ENCODE results near the gene AK8. TPM values are rescaled to one million over a fixed set of nuclear protein-coding genes. Genes with fewer than 3 reads are reported as not detected.

AK8 gene
- total and polyA plus RNA-seq, 4 donors, result 0.07 to 0.26 (median 0.11) TPM

GRCh38 chr9:132795511-132796303 is 82.4 kb downstream of the AK8 start:
- Histone ChIP-seq H3K27ac (ENCODE audit: low read depth in 1 of 2, low read length in 2 of 2) (no peak overlapping the region), H3K4me3 (ENCODE audit: low read depth in 1 of 3, low read length in 3 of 3) (no peak overlapping the region), H3K9ac (ENCODE audit: low read depth in 1 of 2, low read length in 2 of 2) (no peak overlapping the region), H3K9me3 (ENCODE audit: control insufficient read depth in 4 of 4, low read length in 3 of 4) (no peaks in the 10 kb centered on the region), H3K27me3 (ENCODE audit: control insufficient read depth in 4 of 4, insufficient read depth in 4 of 4, low read length in 3 of 4) (no peaks in the 10 kb centered on the region), H3K36me3 (ENCODE audit: control insufficient read depth in 4 of 4, insufficient read depth in 3 of 4, low read depth in 1 of 4, low read length in 3 of 4) (no peaks in the 10 kb centered on the region), H3K4me1 (ENCODE audit: control insufficient read depth in 4 of 4, insufficient read depth in 4 of 4, low read length in 3 of 4) (peaks cover 0 to 3% (median 0%) of the 10 kb centered on the region in 4 donors)
- WGBS, result 94% methylated on average over 16 of the region's 16 CpGs
- TF ChIP-seq RXRA (IDR thresholded peaks at IDR 0.05), result no peak
- no peak for TF ChIP-seq HNF4A (conservative IDR thresholded peaks at IDR 0.05)
- TF ChIP-seq YY1 (IDR thresholded peaks at IDR 0.05), result no peak
- no peak for TF ChIP-seq REST (IDR thresholded peaks at IDR 0.05)
- TF ChIP-seq ZBTB33 (IDR thresholded peaks at IDR 0.05), result no peak
- peak; percentile 19 for DNase-seq (ENCODE audit: low spot score)

GRCh38 chr9:132794730-132795380 is 83.2 kb downstream of the AK8 start:
- TF ChIP-seq TAF1 (conservative IDR thresholded peaks at IDR 0.05) (no peak), RXRA (IDR thresholded peaks at IDR 0.05) (no peak), HNF4G (IDR thresholded peaks at IDR 0.05) (no peak), EGR1 (IDR thresholded peaks at IDR 0.05; ENCODE audit: low read depth in 2 of 2) (no peak), SP1 (IDR thresholded peaks at IDR 0.05) (no peak), RAD21 (IDR thresholded peaks at IDR 0.05) (no peak)
- H3K9me3 ChIP-seq (ENCODE audit: control insufficient read depth in 4 of 4, low read length in 3 of 4), result no peaks in the 10 kb centered on the region
- H3K9ac ChIP-seq (ENCODE audit: low read depth in 1 of 2, low read length in 2 of 2), result no peak overlapping the region
- H3K27me3 ChIP-seq (ENCODE audit: control insufficient read depth in 4 of 4, insufficient read depth in 4 of 4, low read length in 3 of 4), result no peaks in the 10 kb centered on the region
- H3K27ac ChIP-seq (ENCODE audit: low read depth in 1 of 2, low read length in 2 of 2), result no peak overlapping the region
- 26% methylated on average over 13 of the region's 13 CpGs for WGBS
- H3K36me3 ChIP-seq (ENCODE audit: control insufficient read depth in 4 of 4, insufficient read depth in 3 of 4, low read depth in 1 of 4, low read length in 3 of 4), result no peaks in the 10 kb centered on the region
- no peak overlapping the region for H3K4me3 ChIP-seq (ENCODE audit: low read depth in 1 of 3, low read length in 3 of 3)
- DNase-seq (ENCODE audit: low spot score), result peak; percentile 29
- H3K4me1 ChIP-seq (ENCODE audit: control insufficient read depth in 4 of 4, insufficient read depth in 4 of 4, low read length in 3 of 4), result peaks cover 0 to under 1% (median 0%) of the 10 kb centered on the region in 4 donors
